Medulla oblongata (tissue), 1 donor: Measurements from ENCODE around the gene CALR3.
"Not testable (repeated sequence)": the region's sequence is repeated elsewhere in the genome, so short reads cannot be mapped to it uniquely, and the experiment has no call there.

ENCODE experiments used
- DNase-seq: peaks from one replicate; pipeline ENCODE4 v3.0.0-alpha.2; 2015; ENCODE audit errors: extremely low spot score

CALR3 gene

GRCh38 chr19:16497042-16497441, 1.1 kb upstream of the CALR3 start:
- no peak for DNase-seq

- no peak for DNase-seq
Observed at GRCh38 chr19:16496613-16496983, 631 bp upstream of the CALR3 start.

- DNase-seq = not testable (repeated sequence)
Observed at GRCh38 chr19:16486476-16486875, 9.5 kb downstream of the CALR3 start.

GRCh38 chr19:16482745-16483144, 13.2 kb downstream of the CALR3 start:
- DNase-seq = no peak

GRCh38 chr19:16477311-16477710, 18.7 kb downstream of the CALR3 start:
- no peak for DNase-seq

GRCh38 chr19:16476401-16476800, 19.6 kb downstream of the CALR3 start:
- no peak for DNase-seq

- no peak for DNase-seq
Observed at GRCh38 chr19:16473875-16474392, 22.0 kb downstream of the CALR3 start.

- no peak for DNase-seq
Observed at GRCh38 chr19:16472992-16473391, 23.0 kb downstream of the CALR3 start.

GRCh38 chr19:16472559-16472899, 23.4 kb downstream of the CALR3 start:
- not testable (repeated sequence) for DNase-seq

GRCh38 chr19:16470911-16471811, 24.8 kb downstream of the CALR3 start:
- DNase-seq = peak; percentile 47

- DNase-seq = no peak
Observed at GRCh38 chr19:16470541-16470910, 25.4 kb downstream of the CALR3 start.

GRCh38 chr19:16467581-16467980, 28.4 kb downstream of the CALR3 start:
- peak; percentile 65 for DNase-seq

GRCh38 chr19:16466802-16467427, 29.1 kb downstream of the CALR3 start:
- DNase-seq = not testable (repeated sequence)

GRCh38 chr19:16465239-16465638, 30.7 kb downstream of the CALR3 start:
- no peak for DNase-seq

GRCh38 chr19:16463991-16464575, 31.9 kb downstream of the CALR3 start:
- DNase-seq = no peak

GRCh38 chr19:16463341-16463990, 32.5 kb downstream of the CALR3 start:
- no peak for DNase-seq

- DNase-seq = no peak
Observed at GRCh38 chr19:16462757-16463250, 33.2 kb downstream of the CALR3 start.

GRCh38 chr19:16461630-16462051, 34.3 kb downstream of the CALR3 start:
- DNase-seq = peak; percentile 32

- DNase-seq = peak; percentile 63
Observed at GRCh38 chr19:16460454-16460853, 35.5 kb downstream of the CALR3 start.

- no peak for DNase-seq
Observed at GRCh38 chr19:16459680-16460079, 36.3 kb downstream of the CALR3 start.

GRCh38 chr19:16458391-16459341, 37.3 kb downstream of the CALR3 start:
- DNase-seq = no peak
